ENCODE measurements around the gene CYP24A1. TPM values are rescaled to one million over a fixed set of nuclear protein-coding genes. Genes with fewer than 3 reads are reported as not detected.

CYP24A1 gene
- total RNA-seq, 1 donor from 2014 or later, result 8.7 TPM

- TF ChIP-seq CTCF (IDR thresholded peaks at IDR 0.05; ENCODE audit: insufficient read depth, low read length, severe bottlenecking), result no peak
- Histone ChIP-seq H3K36me3 (ENCODE audit: control insufficient read depth, insufficient read depth, low read length) (no peaks in the 10 kb centered on the region), H3K4me3 (ENCODE audit: low read depth, low read length) (no peak overlapping the region), H3K27me3 (ENCODE audit: control insufficient read depth, insufficient read depth, low read length) (no peaks in the 10 kb centered on the region)
- peak; percentile 99 for FAIRE-seq
- DNase-seq (ENCODE audit: low read depth), result peak; percentile 100
These were observed 50.1 kb downstream of the CYP24A1 start for GRCh38 chr20:54123587-54124180.

GRCh38 chr20:54122681-54123586, 50.9 kb downstream of the CYP24A1 start:
- no peak overlapping the region for H3K4me3 ChIP-seq (ENCODE audit: low read depth, low read length)
- DNase-seq (ENCODE audit: low read depth) (no peak), FAIRE-seq (no peak)
- no peaks in the 10 kb centered on the region for H3K36me3 ChIP-seq (ENCODE audit: control insufficient read depth, insufficient read depth, low read length)
- no peaks in the 10 kb centered on the region for H3K27me3 ChIP-seq (ENCODE audit: control insufficient read depth, insufficient read depth, low read length)
- no peak for TF ChIP-seq CTCF (IDR thresholded peaks at IDR 0.05; ENCODE audit: insufficient read depth, low read length, severe bottlenecking)

GRCh38 chr20:54122189-54122588, 51.6 kb downstream of the CYP24A1 start:
- DNase-seq (ENCODE audit: low read depth), result peak; percentile 88
- Histone ChIP-seq H3K27me3 (ENCODE audit: control insufficient read depth, insufficient read depth, low read length) (no peaks in the 10 kb centered on the region), H3K36me3 (ENCODE audit: control insufficient read depth, insufficient read depth, low read length) (no peaks in the 10 kb centered on the region), H3K4me3 (ENCODE audit: low read depth, low read length) (no peak overlapping the region)
- no peak for TF ChIP-seq CTCF (IDR thresholded peaks at IDR 0.05; ENCODE audit: insufficient read depth, low read length, severe bottlenecking)
- FAIRE-seq, result no peak

DNA sequence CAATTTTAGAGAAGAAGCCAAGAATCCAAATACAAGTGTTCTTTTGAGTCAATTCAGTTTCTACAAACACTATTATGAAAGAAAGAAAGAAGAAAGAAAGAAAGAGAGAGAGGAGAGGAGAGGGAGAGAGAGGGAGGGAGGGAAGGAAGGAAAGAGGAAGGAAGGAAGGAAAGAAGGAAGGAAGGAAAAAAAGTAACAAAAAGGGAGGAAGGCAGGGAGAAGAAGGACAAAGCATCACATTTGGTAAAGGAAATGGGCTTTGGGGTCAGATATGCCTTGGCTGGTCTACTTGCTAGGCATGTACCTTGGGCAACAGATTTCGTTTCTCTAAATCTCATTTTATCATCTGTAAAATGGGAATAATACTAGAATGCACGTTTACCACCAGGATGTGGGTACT, 54.0 kb downstream of the CYP24A1 start:
- H3K27me3 ChIP-seq (ENCODE audit: control insufficient read depth, insufficient read depth, low read length), result no peaks in the 10 kb centered on the region
- TF ChIP-seq CTCF (IDR thresholded peaks at IDR 0.05; ENCODE audit: insufficient read depth, low read length, severe bottlenecking), result no peak
- no peak for DNase-seq (ENCODE audit: low read depth)
- no peaks in the 10 kb centered on the region for H3K36me3 ChIP-seq (ENCODE audit: control insufficient read depth, insufficient read depth, low read length)
- FAIRE-seq, result no peak
- H3K4me3 ChIP-seq (ENCODE audit: low read depth, low read length), result no peak overlapping the region

- FAIRE-seq, result no peak
- TF ChIP-seq CTCF (IDR thresholded peaks at IDR 0.05; ENCODE audit: insufficient read depth, low read length, severe bottlenecking), result no peak
- DNase-seq (ENCODE audit: low read depth), result no peak
- no peak overlapping the region for H3K4me3 ChIP-seq (ENCODE audit: low read depth, low read length)
- no peaks in the 10 kb centered on the region for H3K36me3 ChIP-seq (ENCODE audit: control insufficient read depth, insufficient read depth, low read length)
- no peaks in the 10 kb centered on the region for H3K27me3 ChIP-seq (ENCODE audit: control insufficient read depth, insufficient read depth, low read length)
These were observed 55.4 kb downstream of the CYP24A1 start for GRCh38 chr20:54118220-54119001.
